ENCODE measurements around the gene PPP2R3C. TPM values are rescaled to one million over a fixed set of nuclear protein-coding genes. Genes with fewer than 3 reads are reported as not detected.
"Not testable (repeated sequence)": the region's sequence is repeated elsewhere in the genome, so short reads cannot be mapped to it uniquely, and the experiment has no call there.

PPP2R3C gene
- total RNA-seq, 1 donor from 2014 or later = 47.1 TPM

GRCh38 chr14:35116242-35116641 is 5.5 kb downstream of the PPP2R3C start:
- Mint-ChIP-seq H3K27ac (no peak overlapping the region), H3K27me3 (no peaks in the 10 kb centered on the region), H3K4me1 (ENCODE audit: low read depth) (peaks cover 18% of the 10 kb centered on the region), H3K4me3 (ENCODE audit: low read depth) (no peak overlapping the region), H3K9me3 (ENCODE audit: low read depth) (peaks cover 7% of the 10 kb centered on the region), H3K36me3 (ENCODE audit: insufficient read depth) (peaks cover 37% of the 10 kb centered on the region)
- TF ChIP-seq, protein P1, sequence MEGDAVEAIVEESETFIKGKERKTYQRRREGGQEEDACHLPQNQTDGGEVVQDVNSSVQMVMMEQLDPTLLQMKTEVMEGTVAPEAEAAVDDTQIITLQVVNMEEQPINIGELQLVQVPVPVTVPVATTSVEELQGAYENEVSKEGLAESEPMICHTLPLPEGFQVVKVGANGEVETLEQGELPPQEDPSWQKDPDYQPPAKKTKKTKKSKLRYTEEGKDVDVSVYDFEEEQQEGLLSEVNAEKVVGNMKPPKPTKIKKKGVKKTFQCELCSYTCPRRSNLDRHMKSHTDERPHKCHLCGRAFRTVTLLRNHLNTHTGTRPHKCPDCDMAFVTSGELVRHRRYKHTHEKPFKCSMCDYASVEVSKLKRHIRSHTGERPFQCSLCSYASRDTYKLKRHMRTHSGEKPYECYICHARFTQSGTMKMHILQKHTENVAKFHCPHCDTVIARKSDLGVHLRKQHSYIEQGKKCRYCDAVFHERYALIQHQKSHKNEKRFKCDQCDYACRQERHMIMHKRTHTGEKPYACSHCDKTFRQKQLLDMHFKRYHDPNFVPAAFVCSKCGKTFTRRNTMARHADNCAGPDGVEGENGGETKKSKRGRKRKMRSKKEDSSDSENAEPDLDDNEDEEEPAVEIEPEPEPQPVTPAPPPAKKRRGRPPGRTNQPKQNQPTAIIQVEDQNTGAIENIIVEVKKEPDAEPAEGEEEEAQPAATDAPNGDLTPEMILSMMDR (IDR thresholded peaks at IDR 0.05; ENCODE audit: unreplicated experiment) = no peak
- no peak for DNase-seq (ENCODE audit: low spot score, unreplicated experiment)

- peak overlapping the region; percentile 95 for H3K27ac Mint-ChIP-seq
- peaks cover 46% of the 10 kb centered on the region for H3K36me3 Mint-ChIP-seq (ENCODE audit: insufficient read depth)
- no peak overlapping the region for H3K4me3 Mint-ChIP-seq (ENCODE audit: low read depth)
- peaks cover 15% of the 10 kb centered on the region for H3K4me1 Mint-ChIP-seq (ENCODE audit: low read depth)
- no peaks in the 10 kb centered on the region for H3K27me3 Mint-ChIP-seq
- DNase-seq (ENCODE audit: low spot score, unreplicated experiment) = no peak
- TF ChIP-seq, protein P1 (IDR thresholded peaks at IDR 0.05; ENCODE audit: unreplicated experiment) = no peak
- peaks cover 8% of the 10 kb centered on the region for H3K9me3 Mint-ChIP-seq (ENCODE audit: low read depth)
Observed at GRCh38 chr14:35114036-35114435, 7.8 kb downstream of the PPP2R3C start.

GRCh38 chr14:35113308-35113950 is 8.4 kb downstream of the PPP2R3C start:
- TF ChIP-seq, protein P1 (IDR thresholded peaks at IDR 0.05; ENCODE audit: unreplicated experiment) = no peak
- Mint-ChIP-seq H3K4me1 (ENCODE audit: low read depth) (peaks cover 15% of the 10 kb centered on the region), H3K36me3 (ENCODE audit: insufficient read depth) (peaks cover 45% of the 10 kb centered on the region), H3K27ac (peak overlapping the region; percentile 95), H3K4me3 (ENCODE audit: low read depth) (no peak overlapping the region), H3K9me3 (ENCODE audit: low read depth) (peaks cover 8% of the 10 kb centered on the region), H3K27me3 (no peaks in the 10 kb centered on the region)
- no peak for DNase-seq (ENCODE audit: low spot score, unreplicated experiment)

DNA sequence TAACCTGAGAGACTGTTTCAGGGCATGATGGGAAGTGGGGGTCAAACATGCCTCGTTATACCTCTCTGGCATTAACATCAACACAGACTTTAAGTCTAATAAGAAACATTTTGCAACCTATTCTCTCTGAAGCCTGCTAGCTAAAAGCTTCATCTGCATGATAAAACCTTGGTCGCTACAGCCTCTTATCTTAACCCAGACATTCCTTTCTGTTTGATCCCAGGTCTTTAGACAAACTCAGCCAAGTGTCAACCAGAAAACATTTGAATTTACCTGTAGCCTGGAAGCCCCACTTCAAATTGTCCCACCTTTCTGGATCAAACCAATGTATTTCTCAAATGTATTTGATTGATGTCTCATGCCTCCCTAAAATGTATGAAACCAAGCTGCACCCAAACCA is 9.1 kb downstream of the PPP2R3C start:
- peaks cover 8% of the 10 kb centered on the region for H3K9me3 Mint-ChIP-seq (ENCODE audit: low read depth)
- H3K27me3 Mint-ChIP-seq = no peaks in the 10 kb centered on the region
- H3K36me3 Mint-ChIP-seq (ENCODE audit: insufficient read depth) = peaks cover 45% of the 10 kb centered on the region
- TF ChIP-seq, protein P1 (IDR thresholded peaks at IDR 0.05; ENCODE audit: unreplicated experiment) = no peak
- DNase-seq (ENCODE audit: low spot score, unreplicated experiment) = no peak
- peaks cover 13% of the 10 kb centered on the region for H3K4me1 Mint-ChIP-seq (ENCODE audit: low read depth)
- H3K27ac Mint-ChIP-seq = no peak overlapping the region
- no peak overlapping the region for H3K4me3 Mint-ChIP-seq (ENCODE audit: low read depth)

- Mint-ChIP-seq H3K36me3 (ENCODE audit: insufficient read depth) (peaks cover 39% of the 10 kb centered on the region), H3K27ac (no peak overlapping the region), H3K27me3 (no peaks in the 10 kb centered on the region), H3K9me3 (ENCODE audit: low read depth) (peaks cover 8% of the 10 kb centered on the region), H3K4me3 (ENCODE audit: low read depth) (no peak overlapping the region), H3K4me1 (ENCODE audit: low read depth) (peaks cover under 1% of the 10 kb centered on the region)
- TF ChIP-seq, protein P1 (IDR thresholded peaks at IDR 0.05; ENCODE audit: unreplicated experiment) = no peak
- DNase-seq (ENCODE audit: low spot score, unreplicated experiment) = no peak
Observed at GRCh38 chr14:35107866-35108265, 13.9 kb downstream of the PPP2R3C start.

- H3K4me3 Mint-ChIP-seq (ENCODE audit: low read depth); H3K4me1 Mint-ChIP-seq (ENCODE audit: low read depth); DNase-seq (ENCODE audit: low spot score, unreplicated experiment); H3K9me3 Mint-ChIP-seq (ENCODE audit: low read depth); H3K27me3 Mint-ChIP-seq; H3K27ac Mint-ChIP-seq: not testable (repeated sequence)
- peaks cover 29% of the 10 kb centered on the region for H3K36me3 Mint-ChIP-seq (ENCODE audit: insufficient read depth)
Observed at GRCh38 chr14:35094645-35095044, 27.1 kb downstream of the PPP2R3C start.
